DOHH2 (cell line): Measurements from ENCODE around the gene DCXR.

Experiments
- H3F3A ChIP-seq: fragments of 200-600 bp; sonication (generic), shearing (Covaris generic); 2 replicates; pipeline ENCODE4 v1.6.0; 2016; ENCODE audit warnings: antibody characterized with exemption, mild to moderate bottlenecking; ENCODE audit not compliant: control insufficient read depth, insufficient read depth
- H3K27ac ChIP-seq: fragments of 200-600 bp; sonication (generic); 2 replicates; pipeline ENCODE4 v1.5.1; 2014; ENCODE audit warnings: low read depth, mild to moderate bottlenecking, low read length, moderate library complexity
- H3K27me3 ChIP-seq: fragments of 200-600 bp; sonication (generic); 2 replicates; pipeline ENCODE4 v1.6.1; 2014; ENCODE audit warnings: mild to moderate bottlenecking, low read length, mixed read lengths; ENCODE audit not compliant: control insufficient read depth
- H3K36me3 ChIP-seq: fragments of 200-600 bp; sonication (generic); 2 replicates; pipeline ENCODE4 v1.6.1; 2014; ENCODE audit warnings: mild to moderate bottlenecking, low read length, moderate library complexity, mixed read lengths; ENCODE audit not compliant: control insufficient read depth
- H3K4me1 ChIP-seq: fragments of 200-600 bp; sonication (generic); 2 replicates; pipeline ENCODE4 v1.6.1; 2014; ENCODE audit warnings: mild to moderate bottlenecking, low read length, mixed read lengths; ENCODE audit not compliant: control insufficient read depth
- H3K4me2 ChIP-seq: fragments of 200-600 bp; sonication (generic); 2 replicates; pipeline ENCODE4 v1.6.0; 2014; ENCODE audit warnings: mild to moderate bottlenecking, low read length, moderate library complexity
- H3K4me3 ChIP-seq: fragments of 200-600 bp; sonication (generic); 2 replicates; pipeline ENCODE4 v1.5.1; 2014; ENCODE audit warnings: mild to moderate bottlenecking, low read length, mixed read lengths
- H3K79me2 ChIP-seq: fragments of 200-600 bp; sonication (generic); 2 replicates; pipeline ENCODE4 v1.6.1; 2014; ENCODE audit warnings: mild to moderate bottlenecking, low read length, mixed read lengths; ENCODE audit not compliant: control insufficient read depth
- H3K9me2 ChIP-seq: fragments of 200-600 bp; sonication (generic); replicated peaks from 2 replicates; pipeline ENCODE4 v1.6.1; 2014; ENCODE audit warnings: mild to moderate bottlenecking, low read length, mixed read lengths; ENCODE audit not compliant: control insufficient read depth
- H3K9me3 ChIP-seq: fragments of 200-600 bp; sonication (generic); 2 replicates; pipeline ENCODE4 v1.6.1; 2014; ENCODE audit warnings: antibody characterized with exemption, low read length, mixed read lengths; ENCODE audit not compliant: control insufficient read depth, insufficient read depth
- H4K20me1 ChIP-seq: fragments of 200-600 bp; sonication (generic); 2 replicates; pipeline ENCODE4 v1.6.0; 2014; ENCODE audit warnings: low read depth, mild to moderate bottlenecking, antibody characterized with exemption, low read length, moderate library complexity; ENCODE audit not compliant: control insufficient read depth, insufficient read depth
- EZH2phosphoT487 ChIP-seq: fragments of 200-600 bp; sonication (generic); IDR thresholded peaks from 2 replicates; pipeline ENCODE4 v1.6.1; 2017; ENCODE audit warnings: borderline replicate concordance, mild to moderate bottlenecking, antibody characterized with exemption, low read length, moderate library complexity, mixed read lengths
- TF ChIP-seq, protein P1 (sequence below): fragments of 200-600 bp; sonication (generic); IDR thresholded peaks from one replicate; pipeline ENCODE4 v1.5.1; 2014; ENCODE audit warnings: antibody characterized with exemption, mild to moderate bottlenecking, low read depth, low read length; ENCODE audit not compliant: poor library complexity, severe bottlenecking

Gene DCXR

DNA sequence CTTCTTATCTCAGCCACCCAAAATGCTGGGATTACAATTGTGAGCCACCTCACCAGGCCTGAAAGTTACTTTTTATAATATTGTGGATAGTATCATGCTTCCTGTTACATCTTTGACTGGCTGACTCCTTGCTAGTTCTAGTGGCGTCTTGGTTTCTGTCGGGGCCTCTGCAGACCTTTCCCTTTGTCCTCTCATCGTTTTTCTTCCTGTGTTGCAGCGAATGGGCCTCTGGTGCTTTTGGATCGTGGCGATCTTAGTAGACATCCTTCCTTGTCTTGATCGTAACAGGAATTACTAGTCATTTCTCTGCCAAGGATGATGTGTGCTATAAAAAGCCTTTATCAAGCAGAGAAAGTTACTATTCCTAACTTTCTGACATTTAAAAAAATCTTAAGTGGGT, 39.3 kb downstream of the DCXR start:
- H3K36me3 ChIP-seq: no peaks in the 10 kb centered on the region
- H3K79me2 ChIP-seq: no peaks in the 10 kb centered on the region
- no peaks in the 10 kb centered on the region for H3K4me1 ChIP-seq
- no peaks in the 10 kb centered on the region for H3K9me2 ChIP-seq
- no peak overlapping the region for H3K4me3 ChIP-seq
- no peaks in the 10 kb centered on the region for H3K27me3 ChIP-seq
- H3K9me3 ChIP-seq: no peaks in the 10 kb centered on the region
- TF ChIP-seq, protein P1, sequence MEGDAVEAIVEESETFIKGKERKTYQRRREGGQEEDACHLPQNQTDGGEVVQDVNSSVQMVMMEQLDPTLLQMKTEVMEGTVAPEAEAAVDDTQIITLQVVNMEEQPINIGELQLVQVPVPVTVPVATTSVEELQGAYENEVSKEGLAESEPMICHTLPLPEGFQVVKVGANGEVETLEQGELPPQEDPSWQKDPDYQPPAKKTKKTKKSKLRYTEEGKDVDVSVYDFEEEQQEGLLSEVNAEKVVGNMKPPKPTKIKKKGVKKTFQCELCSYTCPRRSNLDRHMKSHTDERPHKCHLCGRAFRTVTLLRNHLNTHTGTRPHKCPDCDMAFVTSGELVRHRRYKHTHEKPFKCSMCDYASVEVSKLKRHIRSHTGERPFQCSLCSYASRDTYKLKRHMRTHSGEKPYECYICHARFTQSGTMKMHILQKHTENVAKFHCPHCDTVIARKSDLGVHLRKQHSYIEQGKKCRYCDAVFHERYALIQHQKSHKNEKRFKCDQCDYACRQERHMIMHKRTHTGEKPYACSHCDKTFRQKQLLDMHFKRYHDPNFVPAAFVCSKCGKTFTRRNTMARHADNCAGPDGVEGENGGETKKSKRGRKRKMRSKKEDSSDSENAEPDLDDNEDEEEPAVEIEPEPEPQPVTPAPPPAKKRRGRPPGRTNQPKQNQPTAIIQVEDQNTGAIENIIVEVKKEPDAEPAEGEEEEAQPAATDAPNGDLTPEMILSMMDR: no peak
- no peak for TF ChIP-seq EZH2phosphoT487
- no peak overlapping the region for H3K4me2 ChIP-seq
- H3K27ac ChIP-seq: no peak overlapping the region
- H4K20me1 ChIP-seq: no peaks in the 10 kb centered on the region
- H3F3A ChIP-seq: no peaks in the 10 kb centered on the region

DNA sequence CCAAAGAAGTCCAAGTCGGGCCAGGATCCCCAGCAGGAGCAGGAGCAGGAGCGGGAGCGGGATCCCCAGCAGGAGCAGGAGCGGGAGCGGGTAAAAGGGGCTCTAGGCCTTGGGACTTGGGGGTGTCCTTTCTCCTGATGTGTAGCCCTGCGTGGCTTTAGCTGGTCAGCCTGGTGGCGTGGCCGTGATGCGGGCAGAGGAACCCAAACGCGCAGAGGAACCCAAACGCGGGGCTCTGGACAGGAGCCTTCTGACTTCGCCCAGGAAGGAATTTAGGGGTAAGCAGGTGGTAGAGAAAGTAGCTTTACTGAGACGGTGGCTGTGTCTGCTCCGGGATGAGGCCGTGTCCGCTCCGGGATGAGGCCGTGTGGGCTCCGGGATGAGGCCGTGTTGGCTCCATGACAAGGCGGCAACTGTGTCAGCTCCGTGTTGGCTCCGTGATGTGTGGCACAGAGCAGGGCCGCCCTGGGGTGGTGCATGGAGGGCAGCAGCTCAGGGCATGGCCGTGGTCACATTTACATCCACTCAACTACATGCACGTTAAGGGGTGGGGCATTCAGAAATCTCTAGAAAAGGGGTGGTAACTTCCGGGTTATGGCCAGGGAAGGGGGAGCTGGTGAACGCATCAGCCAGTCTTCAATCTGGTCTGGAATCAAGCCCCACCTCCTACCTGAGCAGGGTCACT, 40.6 kb downstream of the DCXR start:
- Histone ChIP-seq H3K9me3 (no peaks in the 10 kb centered on the region), H3K9me2 (no peaks in the 10 kb centered on the region), H3F3A (no peaks in the 10 kb centered on the region), H3K79me2 (no peaks in the 10 kb centered on the region), H4K20me1 (no peaks in the 10 kb centered on the region), H3K36me3 (no peaks in the 10 kb centered on the region), H3K4me3 (no peak overlapping the region), H3K27ac (no peak overlapping the region), H3K4me1 (no peaks in the 10 kb centered on the region), H3K27me3 (no peaks in the 10 kb centered on the region), H3K4me2 (no peak overlapping the region)
- no peak for TF ChIP-seq EZH2phosphoT487
- TF ChIP-seq, protein P1: no peak

DNA sequence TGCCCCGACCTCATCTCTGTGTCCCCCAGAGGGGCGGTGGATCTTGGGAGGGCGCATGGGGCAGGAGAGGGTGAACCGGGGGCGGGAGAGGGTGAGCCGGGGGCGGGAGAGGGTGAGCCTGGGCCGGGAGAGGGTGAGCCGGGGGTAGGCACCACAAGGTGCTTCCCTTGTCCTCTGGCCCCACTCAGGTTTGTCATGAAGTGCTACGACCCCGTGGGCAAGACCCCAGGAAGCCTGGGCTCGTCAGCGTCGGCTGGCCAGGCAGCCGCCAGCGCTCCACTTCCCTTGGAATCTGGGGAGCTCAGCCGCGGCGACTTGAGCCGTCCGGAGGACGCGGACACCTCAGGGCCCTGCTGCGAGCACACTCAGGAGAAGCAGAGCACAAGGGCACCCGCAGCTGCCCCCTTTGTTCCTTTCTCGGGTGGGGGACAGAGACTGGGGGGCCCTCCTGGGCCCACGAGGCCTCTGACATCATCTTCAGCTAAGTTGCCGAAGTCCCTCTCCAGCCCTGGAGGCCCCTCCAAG, 41.2 kb downstream of the DCXR start:
- H3K27ac ChIP-seq: no peak overlapping the region

More for the DNA sequence above, 41.2 kb downstream of the DCXR start:
- H3K27me3 ChIP-seq: no peaks in the 10 kb centered on the region
- H3K4me1 ChIP-seq: no peaks in the 10 kb centered on the region
- no peaks in the 10 kb centered on the region for H3K36me3 ChIP-seq
- H3K9me3 ChIP-seq: no peaks in the 10 kb centered on the region
- H4K20me1 ChIP-seq: no peaks in the 10 kb centered on the region
- H3K4me2 ChIP-seq: no peak overlapping the region
- H3F3A ChIP-seq: no peaks in the 10 kb centered on the region
- TF ChIP-seq, protein P1: no peak
- no peaks in the 10 kb centered on the region for H3K79me2 ChIP-seq
- no peaks in the 10 kb centered on the region for H3K9me2 ChIP-seq
- no peak overlapping the region for H3K4me3 ChIP-seq
